GM19043 (cell line): Measurements from ENCODE around the gene NEK6.

Experiments
- ATAC-seq: cut with Tn5 transposase; IDR thresholded peaks from one replicate; pipeline ENCODE4 v1.9.1; 2021; ENCODE audit warnings: low read depth; ENCODE audit not compliant: unreplicated experiment

Gene NEK6

DNA sequence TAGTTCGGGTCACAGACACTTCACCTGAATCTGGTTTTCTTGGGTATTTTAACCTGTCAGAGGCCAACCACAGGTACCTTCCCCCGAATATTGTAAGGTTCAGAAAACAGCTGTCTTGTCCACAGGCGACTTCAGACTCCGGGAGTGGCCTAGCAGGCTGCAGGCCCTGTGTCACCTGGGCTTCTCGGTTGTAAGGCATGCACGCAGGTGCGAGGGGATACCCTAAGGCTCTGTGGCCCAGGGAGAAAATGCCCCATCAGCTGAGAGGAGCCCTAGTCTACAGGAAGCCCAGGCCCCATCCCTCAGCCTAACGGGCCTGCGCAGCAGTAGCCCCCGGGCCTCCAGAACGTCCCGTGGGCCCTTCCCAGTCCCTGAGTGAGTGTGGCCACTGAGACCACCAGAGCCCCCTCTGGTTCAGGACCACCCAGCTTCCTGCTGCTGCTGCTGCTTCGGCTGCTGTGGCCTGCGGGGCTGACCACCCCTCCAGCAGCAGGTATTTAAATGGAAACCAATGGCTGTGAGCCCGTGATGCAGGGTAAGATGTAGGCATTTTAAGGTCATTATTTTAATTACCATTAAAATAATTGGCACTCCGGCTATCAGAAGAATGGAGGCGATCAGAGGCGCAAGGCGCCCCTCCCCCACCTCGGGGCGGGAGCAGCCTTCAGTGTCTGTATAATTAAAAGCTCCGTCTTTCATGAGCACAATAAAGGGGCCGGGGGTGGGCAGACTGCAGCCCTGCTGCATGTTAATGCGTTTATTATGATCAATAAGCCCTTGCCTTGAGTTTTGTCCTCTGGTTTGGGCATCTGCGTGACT is 92.1 kb downstream of the NEK6 start:
- ATAC-seq: no peak

DNA sequence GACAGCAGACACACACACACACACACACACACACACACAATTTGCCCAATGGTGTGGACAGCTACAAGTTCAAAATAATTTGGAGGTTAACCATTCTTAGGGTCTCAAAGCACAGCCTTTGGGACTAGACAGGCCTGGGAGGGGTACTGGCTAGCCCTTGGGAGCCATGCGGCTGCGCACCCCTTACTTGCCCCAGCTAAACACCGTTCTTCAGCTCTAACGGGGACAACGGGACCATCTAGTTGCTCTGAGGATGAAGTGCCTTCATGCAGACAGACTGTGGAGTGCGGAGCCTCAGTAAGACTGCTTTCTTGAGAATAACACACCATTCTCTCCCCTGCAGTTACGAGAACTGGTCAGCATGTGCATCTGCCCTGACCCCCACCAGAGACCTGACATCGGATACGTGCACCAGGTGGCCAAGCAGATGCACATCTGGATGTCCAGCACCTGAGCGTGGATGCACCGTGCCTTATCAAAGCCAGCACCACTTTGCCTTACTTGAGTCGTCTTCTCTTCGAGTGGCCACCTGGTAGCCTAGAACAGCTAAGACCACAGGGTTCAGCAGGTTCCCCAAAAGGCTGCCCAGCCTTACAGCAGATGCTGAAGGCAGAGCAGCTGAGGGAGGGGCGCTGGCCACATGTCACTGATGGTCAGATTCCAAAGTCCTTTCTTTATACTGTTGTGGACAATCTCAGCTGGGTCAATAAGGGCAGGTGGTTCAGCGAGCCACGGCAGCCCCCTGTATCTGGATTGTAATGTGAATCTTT is 92.9 kb downstream of the NEK6 start:
- ATAC-seq: no peak

DNA sequence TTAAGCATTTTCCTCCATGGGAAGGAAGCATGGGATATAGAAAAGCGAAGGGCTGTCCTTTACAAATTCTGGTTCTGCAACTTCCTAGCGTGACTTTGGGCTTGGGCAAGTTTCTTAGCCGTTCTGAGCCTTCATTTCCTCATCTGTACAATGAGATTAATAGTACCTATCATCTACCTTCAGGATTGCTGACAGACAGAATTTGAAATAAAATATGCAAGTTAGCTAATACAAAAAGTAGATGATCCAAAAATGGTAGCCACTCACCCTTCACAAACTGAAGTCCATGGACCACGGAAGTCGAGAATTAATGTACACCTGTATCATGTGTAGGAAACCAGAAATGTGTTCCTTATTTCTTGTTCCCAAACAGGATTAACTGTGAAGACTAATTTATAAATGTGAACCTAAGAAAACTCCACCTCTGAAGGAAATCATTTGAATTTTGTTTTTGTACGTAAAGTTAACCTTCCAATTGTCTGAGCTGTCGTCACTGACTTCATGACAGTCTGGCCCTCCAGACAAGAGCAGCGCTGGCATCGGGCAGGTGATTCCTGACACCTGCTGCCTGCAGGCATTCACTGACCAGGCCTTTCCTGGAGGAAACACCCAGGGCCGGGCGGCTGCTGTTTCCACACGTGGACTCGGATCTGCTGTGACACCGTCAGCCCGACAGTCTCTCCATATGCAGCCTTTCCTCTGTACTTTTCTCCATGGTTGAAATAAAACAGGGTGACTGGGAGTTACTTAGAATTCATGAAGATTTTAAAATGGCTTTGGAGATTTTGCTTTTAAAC is 94.1 kb downstream of the NEK6 start:
- ATAC-seq: no peak

DNA sequence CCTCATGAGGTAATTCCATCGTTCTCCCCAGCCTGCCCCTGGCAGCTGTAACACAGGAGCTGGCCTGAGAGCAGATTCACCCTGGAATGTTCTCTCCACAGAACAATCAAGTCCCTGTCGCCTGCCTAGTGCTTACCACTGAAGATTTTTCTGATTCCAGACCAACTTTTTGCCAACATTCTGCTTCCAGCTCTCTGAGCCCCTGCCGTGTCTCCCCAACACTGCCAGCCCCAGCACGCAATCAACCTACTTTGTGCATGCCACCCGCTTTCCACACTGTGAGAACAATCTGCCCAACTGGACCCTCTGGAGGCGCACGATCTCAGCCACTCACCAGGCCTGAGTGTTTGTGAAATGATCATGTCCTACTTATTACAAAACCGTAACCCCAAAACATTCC is 94.9 kb downstream of the NEK6 start:
- no peak for ATAC-seq

DNA sequence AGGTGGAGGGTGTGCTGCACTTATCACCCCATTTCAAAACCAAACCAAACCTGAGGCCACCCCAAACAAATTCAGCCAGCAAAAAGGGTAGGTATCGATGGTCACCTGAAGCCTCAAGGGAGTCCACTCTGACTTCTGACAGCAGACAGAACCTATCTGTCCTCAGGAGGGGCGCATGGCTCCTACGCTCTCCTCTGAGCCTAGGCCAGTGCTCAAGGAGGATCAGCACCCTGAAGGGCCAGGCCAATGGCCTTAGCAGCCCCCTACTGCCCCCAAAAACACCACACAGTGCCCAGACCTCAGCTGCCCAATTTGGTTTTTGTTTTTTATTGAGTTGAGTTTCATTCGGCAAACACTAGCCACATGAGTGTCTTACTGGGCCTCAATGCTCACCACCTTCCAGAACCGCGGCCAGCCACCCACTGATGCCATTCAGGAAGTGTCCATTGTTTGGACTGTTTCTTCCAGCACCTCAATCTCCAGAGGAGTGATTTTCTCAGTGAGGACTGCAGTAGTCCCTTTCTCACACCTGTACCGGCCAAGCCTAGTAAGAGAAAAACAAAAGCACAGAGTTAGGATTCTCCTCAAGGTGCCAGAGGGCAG is 95.5 kb downstream of the NEK6 start:
- ATAC-seq: no peak

DNA sequence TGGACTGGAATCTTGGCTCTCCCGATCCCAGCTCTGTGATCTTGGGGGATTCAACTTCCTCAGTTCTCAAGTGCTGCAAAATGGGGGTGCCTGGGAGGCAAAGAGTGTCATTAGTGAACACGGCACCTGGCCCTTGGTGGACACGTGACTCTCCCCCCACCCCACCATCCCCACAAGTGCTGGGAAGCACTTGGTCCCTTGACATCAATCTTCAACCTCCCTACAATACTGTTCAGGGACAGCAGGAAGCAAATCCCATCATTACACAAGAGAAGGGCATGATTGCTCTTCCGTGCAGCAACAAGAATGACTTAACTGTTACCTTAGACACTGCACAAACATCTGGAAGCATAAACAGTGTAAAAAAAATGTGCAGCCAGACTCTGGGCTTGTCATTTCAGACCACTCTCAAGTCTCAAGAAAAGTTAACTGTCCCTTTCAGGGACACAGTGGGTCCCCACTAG is 96.1 kb downstream of the NEK6 start:
- no peak for ATAC-seq

DNA sequence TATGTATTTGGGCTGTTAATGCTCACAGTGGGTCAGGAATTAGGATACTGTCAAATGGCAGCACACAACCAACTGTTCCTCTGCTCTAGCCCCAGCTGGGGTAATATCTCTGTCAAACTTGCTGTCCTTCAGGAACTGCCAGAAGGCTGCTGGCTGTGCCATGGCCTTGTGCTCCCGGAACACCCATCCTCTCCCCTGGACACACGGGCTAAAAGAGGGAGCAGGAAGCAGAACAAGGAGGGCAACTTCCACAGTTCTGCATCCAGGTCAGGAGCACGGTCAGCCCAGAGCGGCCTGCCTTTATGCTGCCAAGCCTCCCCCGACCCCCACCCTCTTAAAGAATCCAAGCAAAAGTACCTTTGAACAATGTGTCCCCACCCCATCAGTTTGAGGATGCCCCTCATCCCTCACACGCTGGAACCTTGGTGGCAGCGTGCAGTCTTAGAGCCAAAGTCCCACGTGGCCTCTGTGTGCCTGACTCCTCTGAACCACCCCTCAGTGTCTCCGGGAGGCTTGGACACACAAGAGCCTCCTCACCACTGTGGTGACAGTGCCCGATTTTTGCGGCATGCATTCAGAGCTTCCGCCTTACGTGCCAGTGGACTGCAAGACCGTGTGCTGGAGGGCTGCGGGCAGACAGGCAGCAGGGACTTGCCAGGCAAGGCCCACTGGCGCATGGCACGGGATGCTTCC is 96.7 kb downstream of the NEK6 start:
- no peak for ATAC-seq

DNA sequence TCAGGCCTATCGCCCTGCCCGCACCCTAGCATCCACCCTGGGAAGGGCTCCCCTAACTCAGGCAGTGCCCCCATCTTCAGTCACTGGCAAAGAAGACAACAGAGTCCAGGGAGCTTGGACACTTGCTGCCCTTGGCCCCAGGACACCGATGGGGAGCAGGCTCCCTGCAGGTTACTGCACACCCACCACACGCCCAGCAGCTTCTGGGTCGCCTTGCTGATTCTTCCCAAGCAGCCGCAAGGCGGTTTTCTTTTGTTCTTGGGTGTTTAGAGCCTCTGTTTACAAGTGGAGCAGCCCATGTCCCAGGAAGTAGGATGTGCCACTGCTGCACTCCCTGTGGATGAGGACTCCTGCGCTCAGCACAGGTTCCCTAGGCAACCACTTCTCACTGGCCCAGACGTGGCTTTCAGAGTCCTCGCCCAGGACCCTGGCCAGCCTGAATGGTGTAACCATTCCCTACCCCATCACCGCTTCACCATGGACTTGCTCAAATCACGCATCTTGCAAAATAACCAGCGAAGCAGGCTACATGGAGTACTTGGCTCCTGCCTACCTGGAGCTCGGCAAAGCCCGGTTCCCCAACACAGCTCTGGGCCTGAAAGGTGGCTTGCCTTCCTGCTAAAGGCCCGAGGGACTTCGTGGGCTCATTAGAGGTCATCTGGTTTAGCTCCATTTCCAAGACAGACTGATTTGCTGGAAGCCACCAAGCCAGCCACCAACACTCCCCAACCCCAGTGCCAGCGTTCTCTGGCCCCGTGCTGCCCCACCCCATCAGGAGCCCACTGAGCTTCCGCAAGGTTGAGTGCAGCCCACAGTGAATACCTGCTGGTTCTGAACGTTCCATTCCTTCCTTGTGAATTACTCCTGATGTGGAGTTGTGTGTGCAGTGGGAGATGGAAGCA is 97.5 kb downstream of the NEK6 start:
- no peak for ATAC-seq

DNA sequence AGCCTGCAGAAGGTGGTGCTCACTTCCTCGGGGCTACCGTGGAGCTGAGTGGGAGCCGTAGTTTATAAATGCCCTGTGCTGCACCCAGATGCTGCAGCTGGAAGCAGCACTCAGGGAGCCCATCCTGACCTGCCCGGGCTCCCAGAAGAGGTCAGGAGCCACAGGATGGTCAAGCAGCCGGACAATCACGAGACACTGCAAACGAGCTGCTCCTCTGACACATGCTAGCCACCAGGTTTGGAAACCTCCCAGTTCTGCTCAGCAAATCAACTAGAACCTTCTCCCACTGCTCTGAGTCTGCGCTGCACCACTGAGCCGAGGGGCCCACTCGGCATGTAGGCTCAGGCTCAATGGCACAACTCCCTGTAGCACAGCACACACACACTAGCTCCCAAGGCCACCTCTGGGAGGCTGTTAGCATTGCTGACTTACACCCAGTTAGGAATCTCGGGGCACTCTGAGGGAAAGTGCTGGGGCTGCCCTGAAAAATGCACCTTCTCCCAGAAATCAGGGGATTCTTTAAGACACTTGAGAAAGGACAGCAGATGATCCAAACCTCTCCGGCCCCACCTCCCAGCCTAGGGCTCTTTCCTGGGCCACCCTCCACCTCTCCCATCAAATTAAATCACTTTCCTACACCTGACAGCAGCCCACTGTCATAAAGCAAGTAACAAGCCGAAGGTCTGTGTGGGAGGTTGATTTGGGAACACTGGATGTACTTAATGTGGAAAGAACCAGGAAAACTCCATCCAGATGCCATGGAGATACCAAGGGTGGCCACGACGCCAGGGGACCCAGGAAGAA is 98.4 kb downstream of the NEK6 start:
- ATAC-seq: no peak

DNA sequence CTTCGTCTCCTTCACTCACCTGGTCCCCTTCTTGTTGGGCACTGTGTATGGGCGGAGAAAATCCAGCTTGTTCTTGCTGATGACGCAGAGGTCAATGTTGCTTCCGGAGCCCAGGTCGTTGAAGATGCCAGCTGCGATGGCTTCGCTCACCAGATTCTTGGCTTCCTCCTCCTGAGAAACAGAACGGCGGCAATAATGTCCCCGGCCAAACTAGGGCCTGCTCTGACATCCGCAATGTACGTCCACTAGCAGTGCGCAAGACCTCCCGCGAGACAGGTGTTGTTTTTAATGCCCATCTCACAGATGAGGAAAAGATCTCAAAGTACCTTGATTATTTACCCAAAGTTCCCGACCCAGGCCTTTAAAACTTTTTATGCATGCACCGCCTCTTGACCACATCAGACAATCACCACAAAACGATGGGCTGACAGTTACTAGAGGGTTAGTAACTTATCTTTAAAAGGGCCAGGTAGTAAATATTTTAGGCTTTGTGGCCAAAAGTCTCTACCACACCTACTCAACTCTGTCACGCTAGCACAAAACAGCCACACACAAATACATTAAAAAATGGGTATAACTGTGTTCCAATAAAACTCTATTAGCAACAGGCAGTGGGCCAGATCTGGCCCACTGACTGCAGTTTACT is 99.1 kb downstream of the NEK6 start:
- no peak for ATAC-seq

DNA sequence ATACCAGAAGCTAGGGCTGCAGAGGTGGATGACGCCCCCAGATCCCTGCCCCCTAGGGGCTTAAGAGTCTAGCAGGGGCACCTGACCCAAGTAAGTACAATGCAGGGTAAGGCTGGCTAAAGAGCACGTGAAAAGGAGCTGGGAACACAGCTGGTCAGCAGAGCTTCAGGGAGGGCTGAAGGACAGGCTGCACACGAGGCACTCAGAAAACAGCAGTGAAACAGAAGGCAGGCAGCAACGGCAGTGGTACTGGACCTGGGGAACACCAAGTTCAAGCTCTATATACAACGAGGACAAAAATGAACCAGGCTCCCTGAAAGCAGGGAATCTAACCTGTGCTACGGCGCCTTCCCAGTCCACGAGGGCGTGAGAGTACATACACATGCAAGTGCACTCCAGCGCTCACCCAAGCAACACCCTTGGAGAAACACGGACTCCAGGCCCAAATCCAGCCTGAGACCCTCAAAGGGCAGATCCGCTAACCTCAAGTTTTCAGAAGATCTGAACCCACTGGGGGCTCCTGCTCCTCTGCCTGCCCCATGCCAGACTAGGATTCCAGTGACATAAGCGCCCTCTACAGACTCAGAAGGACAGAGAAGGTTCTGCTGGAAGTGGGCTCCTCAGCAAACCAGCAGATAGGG is 100.1 kb downstream of the NEK6 start:
- no peak for ATAC-seq

DNA sequence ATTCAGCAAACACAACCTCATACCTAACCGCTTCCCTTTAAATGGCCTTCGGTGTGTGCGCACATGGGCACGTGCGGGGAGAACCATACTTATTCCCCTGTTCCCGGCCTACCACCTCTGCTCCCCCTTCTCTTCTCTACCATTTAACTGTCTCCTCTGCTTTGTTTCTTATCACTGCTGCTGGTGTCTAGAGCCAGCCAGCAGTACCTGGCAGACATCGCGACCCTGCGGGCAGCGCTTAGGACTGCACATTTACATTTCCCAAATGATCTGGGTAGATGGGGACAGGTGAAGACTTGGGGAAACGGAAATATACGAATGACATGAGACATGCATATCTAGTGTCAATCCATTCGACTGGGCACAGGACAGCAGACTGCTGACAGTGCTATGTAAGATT is 100.9 kb downstream of the NEK6 start:
- no peak for ATAC-seq

DNA sequence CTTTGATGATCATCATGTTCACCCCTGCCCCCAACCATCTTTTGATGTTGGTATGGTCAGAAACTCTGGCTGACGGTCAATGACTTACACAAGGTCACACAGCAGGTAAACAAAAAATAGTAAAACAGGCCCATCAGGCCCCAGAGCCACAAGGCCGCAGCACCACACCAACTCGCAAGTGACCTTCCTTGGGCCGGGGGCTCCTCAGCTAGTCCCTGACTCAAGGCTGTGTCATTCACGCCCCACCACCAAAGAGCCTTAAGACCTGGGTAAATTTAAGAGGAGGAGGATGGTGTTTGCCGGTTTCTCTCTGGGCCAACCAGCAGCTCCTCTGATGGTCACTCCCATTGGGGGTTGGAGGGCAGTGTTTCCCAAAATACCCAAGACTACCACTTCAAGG is 101.7 kb downstream of the NEK6 start:
- ATAC-seq: no peak

DNA sequence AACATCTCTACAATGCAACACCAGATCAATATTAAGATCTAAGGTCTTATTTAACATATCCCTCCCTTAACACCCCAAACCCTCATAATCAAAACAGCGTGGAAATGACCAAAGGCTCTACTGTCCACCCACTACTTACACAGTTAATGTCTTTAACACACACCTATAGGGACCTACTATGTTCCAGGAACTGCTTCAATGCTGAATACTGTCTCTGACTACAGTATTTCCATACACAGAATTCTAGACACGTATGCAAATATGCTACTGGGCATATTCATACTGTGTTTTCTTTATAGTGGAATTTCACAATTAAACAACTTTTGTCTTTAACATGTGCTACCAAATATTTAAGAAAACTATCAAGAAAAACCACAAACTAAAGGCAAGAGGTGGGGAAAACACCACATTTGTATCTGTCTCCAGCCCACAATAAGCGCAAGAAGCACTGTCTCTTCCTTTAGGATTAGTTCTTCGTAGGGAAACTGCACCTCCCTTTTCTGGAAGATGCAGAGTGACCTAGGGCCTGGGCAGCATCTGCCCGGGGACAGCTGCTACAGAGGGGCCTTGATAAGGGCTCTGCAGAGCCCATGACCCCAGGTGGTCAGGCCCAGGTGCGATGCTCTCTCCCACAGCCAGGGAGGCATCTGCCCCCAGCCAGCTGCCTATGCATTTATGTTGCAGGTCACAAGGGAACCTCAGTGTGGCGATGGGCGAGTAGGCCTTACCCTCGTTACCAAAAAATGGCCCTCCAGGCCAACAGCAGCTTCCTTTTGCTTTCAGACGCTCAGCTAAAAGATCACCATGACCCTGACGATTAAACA is 102.3 kb downstream of the NEK6 start:
- no peak for ATAC-seq

DNA sequence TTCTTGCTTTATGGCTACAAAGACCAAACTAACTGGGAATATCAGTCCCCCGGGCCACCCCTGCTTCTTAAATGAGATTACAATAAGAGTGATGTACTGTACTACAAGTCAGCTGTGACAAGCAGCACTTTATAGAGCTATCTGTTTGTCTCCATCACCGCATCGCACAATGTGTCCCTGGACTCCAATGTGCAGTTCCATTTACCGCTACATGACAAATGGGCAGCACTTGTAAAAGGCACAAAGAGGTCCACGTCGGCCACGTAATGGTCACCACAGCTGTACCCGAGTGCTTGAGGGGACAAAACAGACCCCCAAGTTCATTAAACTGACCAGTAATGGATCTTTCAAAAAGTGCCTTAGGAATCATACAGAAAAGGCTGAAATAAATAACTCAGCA is 103.4 kb downstream of the NEK6 start:
- no peak for ATAC-seq

DNA sequence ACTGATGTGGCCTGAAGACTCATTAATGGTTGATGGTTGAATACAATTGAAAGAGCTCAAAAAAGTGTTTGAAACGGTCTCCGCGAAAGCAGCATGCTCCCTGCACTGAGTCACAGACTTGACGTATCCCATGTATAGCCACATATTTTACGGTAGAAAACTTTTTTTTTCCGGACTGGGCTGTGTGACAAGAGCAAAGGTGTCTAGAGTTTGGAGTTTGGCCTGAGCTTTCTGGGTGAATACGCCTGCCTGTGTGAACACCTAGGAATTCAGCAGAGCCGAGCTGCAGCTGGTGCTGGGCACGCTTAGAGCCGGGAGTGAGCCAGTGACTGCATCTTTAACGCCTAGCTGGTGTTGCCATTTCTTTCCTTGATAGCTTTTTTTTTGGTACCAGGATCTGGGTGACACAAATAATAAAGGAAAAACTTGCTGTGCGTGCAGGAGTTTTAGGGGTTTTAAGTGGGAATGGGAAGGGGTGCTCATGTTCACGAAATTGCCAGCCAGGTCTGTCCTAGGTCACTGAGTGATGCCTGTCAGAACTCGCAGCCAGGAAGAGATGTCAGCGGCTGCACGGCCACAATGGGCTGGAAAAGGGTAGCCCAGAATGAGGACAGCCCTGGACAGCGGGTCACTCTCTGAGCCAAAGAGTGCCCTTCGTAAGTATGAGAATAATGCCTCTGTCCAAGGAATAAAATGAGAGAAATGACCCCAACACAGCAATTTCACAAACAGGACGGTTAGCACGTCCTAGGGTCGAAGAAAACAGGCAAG is 105.8 kb downstream of the NEK6 start:
- no peak for ATAC-seq
